ENCODE measurements around the gene CYP2A7.

GRCh38 chr19:40928850-40929249 lies 46.8 kb upstream of the CYP2A7 start:
- TF ChIP-seq CTCF (IDR thresholded peaks at IDR 0.05) (no peak), POLR2AphosphoS5 (IDR thresholded peaks at IDR 0.05) (no peak), POLR2A (IDR thresholded peaks at IDR 0.05; ENCODE audit: low read depth) (no peak), EP300 (IDR thresholded peaks at IDR 0.05) (no peak)

All from esophagus muscularis mucosa (tissue), 4 donors.